CD4-positive, alpha-beta T cell treated with Interleukin-1 beta for 1 hour (primary cell): ENCODE results near the gene TBC1D10A.

ENCODE experiments used
- DNase-seq, 2 donors: peaks; one replicate each; pipeline ENCODE4 v3.0.0-alpha.2; 2020 to 2022

Gene TBC1D10A

GRCh38 chr22:30326706-30327362 is at the start of gene TBC1D10A:
TSS of gene TBC1D10A (minus strand) at chr22:30326941. CDS start at chr22:30326881, 60 bp downstream.
- peak; percentile 95 to 96 for DNase-seq

GRCh38 chr22:30375312-30375849 is 48.6 kb upstream of the TBC1D10A start:
- DNase-seq, result no peak

GRCh38 chr22:30373331-30374325 is 46.9 kb upstream of the TBC1D10A start:
- no peak for DNase-seq

GRCh38 chr22:30372915-30373314 is 46.2 kb upstream of the TBC1D10A start:
- DNase-seq, result peak in 1 of 2 donors; percentile 29

- no peak for DNase-seq
Measured at GRCh38 chr22:30371981-30372380, 45.2 kb upstream of the TBC1D10A start.

- DNase-seq, result no peak
Measured at GRCh38 chr22:30371321-30371720, 44.6 kb upstream of the TBC1D10A start.

GRCh38 chr22:30370641-30371230 is 44.0 kb upstream of the TBC1D10A start:
- DNase-seq, result no peak

GRCh38 chr22:30368420-30368819 is 41.7 kb upstream of the TBC1D10A start:
- no peak for DNase-seq

- DNase-seq, result no peak
Measured at GRCh38 chr22:30365891-30366290, 39.1 kb upstream of the TBC1D10A start.

GRCh38 chr22:30362651-30363281 is 36.0 kb upstream of the TBC1D10A start:
- no peak for DNase-seq

GRCh38 chr22:30361916-30362650 is 35.3 kb upstream of the TBC1D10A start:
- DNase-seq, result no peak

GRCh38 chr22:30358541-30358940 is 31.8 kb upstream of the TBC1D10A start:
- no peak for DNase-seq

GRCh38 chr22:30357650-30358215 is 31.0 kb upstream of the TBC1D10A start:
- DNase-seq, result no peak

GRCh38 chr22:30357236-30357570 is 30.5 kb upstream of the TBC1D10A start:
- peak in 1 of 2 donors; percentile 19 for DNase-seq

GRCh38 chr22:30356449-30357235 is 29.9 kb upstream of the TBC1D10A start, which contains the start of the genes CCDC157 and SF3A1:
TSS of gene CCDC157 (plus strand) at chr22:30357007. CDS start at chr22:30366001, 8,994 bp downstream.
TSS of gene SF3A1 (minus strand) at chr22:30356894. CDS start at chr22:30356792, 102 bp downstream.
- peak; percentile 86 to 87 for DNase-seq

GRCh38 chr22:30354644-30355043 is 27.9 kb upstream of the TBC1D10A start:
- DNase-seq, result no peak

- DNase-seq, result no peak
Measured at GRCh38 chr22:30351226-30351625, 24.5 kb upstream of the TBC1D10A start.

- DNase-seq, result no peak
Measured at GRCh38 chr22:30348809-30349208, 22.1 kb upstream of the TBC1D10A start.

- DNase-seq, result no peak
Measured at GRCh38 chr22:30348404-30348803, 21.7 kb upstream of the TBC1D10A start.

GRCh38 chr22:30347255-30347892 is 20.6 kb upstream of the TBC1D10A start:
- DNase-seq, result no peak
